ENCODE data around the gene POLR1G. TPM values are rescaled to one million over a fixed set of nuclear protein-coding genes. Genes with fewer than 3 reads are reported as not detected.

Gene POLR1G
- total and polyA plus RNA-seq, 9 of the 15 experiments (the other 6 are each of a cell fraction or from before 2014, with no cell fraction given): 3.0 to 50.1 (median 27.4) TPM

DNA sequence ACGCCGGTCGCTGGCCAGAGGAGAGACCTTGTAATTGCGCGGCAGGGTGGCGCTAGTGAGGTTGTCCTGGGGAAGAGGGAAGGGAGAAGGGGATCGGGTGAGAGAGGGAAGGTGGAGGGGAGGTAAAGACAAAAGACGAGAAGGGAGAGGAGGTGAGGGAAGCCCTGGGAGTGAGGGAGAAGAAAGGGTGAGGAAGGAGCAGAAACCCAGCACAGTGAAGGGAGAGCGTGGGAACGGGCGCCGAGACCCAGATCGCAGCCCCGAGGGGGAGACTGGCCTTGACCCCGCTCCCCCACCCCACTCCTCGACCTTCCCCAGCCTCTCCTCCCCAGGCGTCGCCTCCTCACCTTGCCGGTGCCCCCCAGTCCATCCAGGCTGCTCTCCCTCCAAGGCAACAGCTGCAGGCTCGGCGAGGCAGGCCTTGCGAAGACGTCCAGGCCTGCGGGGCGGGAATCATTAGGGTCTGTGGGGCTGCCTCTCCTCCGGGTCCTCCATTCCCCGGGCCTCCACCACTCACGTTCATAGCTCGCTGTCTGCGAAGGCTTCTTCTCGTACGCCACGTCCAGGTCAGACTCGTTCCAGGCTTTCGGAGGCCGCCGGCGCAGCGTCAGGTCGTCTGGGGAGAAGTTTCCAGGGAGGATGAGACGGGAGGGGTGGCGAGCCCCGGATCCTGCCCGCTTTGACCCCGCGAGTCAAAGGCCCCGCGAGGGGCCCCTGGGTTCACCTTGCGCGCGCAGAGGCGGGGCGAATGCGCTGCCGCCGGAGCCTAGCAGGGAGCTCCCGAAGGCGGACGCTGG lies 10.4 kb upstream of the POLR1G start:
- H3K4me3 ChIP-seq: no peak overlapping the region
- no peak overlapping the region for H3K27ac ChIP-seq (ENCODE audit: extremely low read depth, low read depth, low read length)
- H3K27me3 ChIP-seq (ENCODE audit: control insufficient read depth in 2 of 2, insufficient read depth in 2 of 2, low read length in 2 of 2): no peaks in the 10 kb centered on the region
- DNase-seq (ENCODE audit: extremely low read depth in 1 of 4, low spot score in 3 of 4) (peak in 1 of 4 experiments; percentile 3), FAIRE-seq (no peak), ATAC-seq (no peak)
- POLR2A ChIA-PET: interaction anchor here (0.6 to 1.3 kb wide), 3 partner anchors 10 to 224 kb away, joined by 3 to 4 read pairs (median 3); no protein-coding TSS in a partner anchor
- H3K4me2 ChIP-seq (ENCODE audit: insufficient read depth, low read length): no peak overlapping the region
- 94% methylated on average over 40 of the region's 59 CpGs for WGBS (ENCODE audit: insufficient coverage, low coverage, missing lambda C conversion rate)
- TF ChIP-seq, protein P1, sequence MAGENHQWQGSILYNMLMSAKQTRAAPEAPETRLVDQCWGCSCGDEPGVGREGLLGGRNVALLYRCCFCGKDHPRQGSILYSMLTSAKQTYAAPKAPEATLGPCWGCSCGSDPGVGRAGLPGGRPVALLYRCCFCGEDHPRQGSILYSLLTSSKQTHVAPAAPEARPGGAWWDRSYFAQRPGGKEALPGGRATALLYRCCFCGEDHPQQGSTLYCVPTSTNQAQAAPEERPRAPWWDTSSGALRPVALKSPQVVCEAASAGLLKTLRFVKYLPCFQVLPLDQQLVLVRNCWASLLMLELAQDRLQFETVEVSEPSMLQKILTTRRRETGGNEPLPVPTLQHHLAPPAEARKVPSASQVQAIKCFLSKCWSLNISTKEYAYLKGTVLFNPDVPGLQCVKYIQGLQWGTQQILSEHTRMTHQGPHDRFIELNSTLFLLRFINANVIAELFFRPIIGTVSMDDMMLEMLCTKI (IDR thresholded peaks at IDR 0.05; ENCODE audit: partially characterized antibody): no peak
- TF ChIP-seq, protein P2, sequence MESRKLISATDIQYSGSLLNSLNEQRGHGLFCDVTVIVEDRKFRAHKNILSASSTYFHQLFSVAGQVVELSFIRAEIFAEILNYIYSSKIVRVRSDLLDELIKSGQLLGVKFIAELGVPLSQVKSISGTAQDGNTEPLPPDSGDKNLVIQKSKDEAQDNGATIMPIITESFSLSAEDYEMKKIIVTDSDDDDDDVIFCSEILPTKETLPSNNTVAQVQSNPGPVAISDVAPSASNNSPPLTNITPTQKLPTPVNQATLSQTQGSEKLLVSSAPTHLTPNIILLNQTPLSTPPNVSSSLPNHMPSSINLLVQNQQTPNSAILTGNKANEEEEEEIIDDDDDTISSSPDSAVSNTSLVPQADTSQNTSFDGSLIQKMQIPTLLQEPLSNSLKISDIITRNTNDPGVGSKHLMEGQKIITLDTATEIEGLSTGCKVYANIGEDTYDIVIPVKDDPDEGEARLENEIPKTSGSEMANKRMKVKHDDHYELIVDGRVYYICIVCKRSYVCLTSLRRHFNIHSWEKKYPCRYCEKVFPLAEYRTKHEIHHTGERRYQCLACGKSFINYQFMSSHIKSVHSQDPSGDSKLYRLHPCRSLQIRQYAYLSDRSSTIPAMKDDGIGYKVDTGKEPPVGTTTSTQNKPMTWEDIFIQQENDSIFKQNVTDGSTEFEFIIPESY (CRISPR knock-in tag; IDR thresholded peaks at IDR 0.05): peak; percentile 49; the same call in 1 of the 2 replicates
- BruUV-seq (replicated peaks): no TSS peak
- intact Hi-C loops (cut with micrococcal nuclease) (no loop called here), in situ Hi-C loops (cut with MboI) (no loop called here)
- no peaks in the 10 kb centered on the region for H3K9me1 ChIP-seq (ENCODE audit: control insufficient read depth, insufficient read depth, low read length)
- no peaks in the 10 kb centered on the region; the same call in 2 of the 3 replicates for H3K79me2 ChIP-seq (ENCODE audit: control insufficient read depth, insufficient read depth, low read length)
- H2AFZ ChIP-seq (ENCODE audit: low read depth, low read length): no peak overlapping the region
- no peaks in the 10 kb centered on the region for H4K20me1 ChIP-seq (replicated peaks; ENCODE audit: control insufficient read depth, insufficient read depth, low read length)
- 0 out of 3 replicates have a peak, but pooled peaks cover 2% of the 10 kb centered on the region for H3K36me3 ChIP-seq (ENCODE audit: control insufficient read depth, insufficient read depth, low read length)
- CTCF ChIA-PET (ENCODE audit: low intra/inter-chr PET ratio): no interaction called here
- H3K4me1 ChIP-seq (replicated peaks in 1 of 2; ENCODE audit: control insufficient read depth in 2 of 2, insufficient read depth in 2 of 2, low read length in 2 of 2): peaks cover 0 to 36% of the 10 kb centered on the region in 2 experiments; a peak in 3 of 5 replicates
- H3K9me3 ChIP-seq (replicated peaks; ENCODE audit: control insufficient read depth, insufficient read depth, low read depth, low read length): no peaks in the 10 kb centered on the region
- no peak overlapping the region for H3K9ac ChIP-seq (ENCODE audit: insufficient read depth in 1 of 2, low read depth in 2 of 2, low read length in 2 of 2)

Measured in K562 (cell line).